DMS79 treated with DMSO at 0.1 percent for 48 hours (cell line): Measurements from ENCODE around the gene GRIK2.
"Not testable (repeated sequence)": the region's sequence is repeated elsewhere in the genome, so short reads cannot be mapped to it uniquely, and the experiment has no call there.

Experiments
- DNase-seq: peaks from one replicate; lab custom pipeline; 2025; lab: John Stamatoyannopoulos, UW

The GRIK2 gene

DNA sequence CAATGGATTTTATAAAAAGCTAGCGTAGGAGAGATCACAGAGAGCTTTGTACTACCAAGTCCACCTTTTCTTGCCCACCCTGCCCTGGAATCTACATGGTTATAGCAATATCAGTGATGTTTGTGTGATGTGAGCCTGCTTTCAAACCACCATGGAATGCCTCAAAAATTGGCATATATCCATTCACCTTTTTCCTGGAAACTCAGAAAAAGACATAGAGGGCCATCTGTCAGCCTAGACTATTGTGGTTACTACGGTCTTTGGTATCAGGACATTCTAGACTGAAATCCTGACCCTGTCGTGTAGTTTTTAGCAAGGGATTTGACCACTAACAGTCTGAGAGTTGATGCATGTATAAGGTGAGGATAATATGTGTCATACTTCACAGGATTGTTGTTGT is 239.6 kb downstream of the GRIK2 start:
- no peak for DNase-seq

- DNase-seq: not testable (repeated sequence)
These were observed 245.4 kb downstream of the GRIK2 start for GRCh38 chr6:101638865-101639264.

GRCh38 chr6:101640131-101640530 is 246.6 kb downstream of the GRIK2 start:
- DNase-seq: no peak

DNA sequence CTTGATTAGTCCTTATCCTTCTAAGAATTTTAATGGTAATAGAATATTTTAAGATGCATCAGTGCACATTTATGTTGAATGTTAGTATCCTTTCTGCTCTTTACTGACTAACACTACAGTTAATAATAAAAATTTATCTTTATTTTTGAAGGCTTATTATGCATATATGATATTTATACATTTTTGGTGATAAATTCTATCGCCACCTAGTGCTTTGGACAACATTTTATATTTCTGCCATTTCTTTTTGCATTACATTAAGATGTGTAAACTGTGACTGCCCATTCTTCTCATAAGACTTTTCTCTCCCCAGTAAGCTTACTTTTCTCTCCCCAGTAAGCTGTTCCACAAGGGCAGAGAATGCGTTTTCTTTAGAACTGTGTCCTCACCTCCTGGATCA is 252.3 kb downstream of the GRIK2 start:
- DNase-seq: no peak

GRCh38 chr6:101650402-101651100 is 257.0 kb downstream of the GRIK2 start:
- no peak for DNase-seq

- DNase-seq: no peak
These were observed 258.6 kb downstream of the GRIK2 start for GRCh38 chr6:101652079-101652478.

- no peak for DNase-seq
These were observed 261.6 kb downstream of the GRIK2 start for GRCh38 chr6:101655109-101655508.

GRCh38 chr6:101662111-101662897 is 268.8 kb downstream of the GRIK2 start:
- DNase-seq: peak; percentile 59

DNA sequence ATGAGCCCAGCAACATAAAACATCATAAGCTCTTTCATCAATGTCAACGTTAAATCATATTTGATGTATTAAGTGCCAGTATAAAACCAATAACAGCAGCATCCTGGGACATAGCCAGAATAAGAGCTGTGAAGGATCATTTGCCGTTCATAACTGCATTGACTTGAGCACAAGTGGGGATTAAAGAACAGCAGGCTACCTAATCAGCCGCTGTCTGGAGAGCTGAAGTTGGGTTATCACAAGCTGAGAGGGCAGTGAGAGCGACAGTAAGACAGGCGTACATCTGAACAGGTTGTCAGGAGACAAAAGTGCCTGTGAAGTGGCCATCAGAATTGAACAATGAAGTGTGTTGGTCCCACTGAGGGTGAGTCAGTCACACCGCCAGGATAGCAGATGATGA is 269.6 kb downstream of the GRIK2 start:
- DNase-seq: peak; percentile 98

DNA sequence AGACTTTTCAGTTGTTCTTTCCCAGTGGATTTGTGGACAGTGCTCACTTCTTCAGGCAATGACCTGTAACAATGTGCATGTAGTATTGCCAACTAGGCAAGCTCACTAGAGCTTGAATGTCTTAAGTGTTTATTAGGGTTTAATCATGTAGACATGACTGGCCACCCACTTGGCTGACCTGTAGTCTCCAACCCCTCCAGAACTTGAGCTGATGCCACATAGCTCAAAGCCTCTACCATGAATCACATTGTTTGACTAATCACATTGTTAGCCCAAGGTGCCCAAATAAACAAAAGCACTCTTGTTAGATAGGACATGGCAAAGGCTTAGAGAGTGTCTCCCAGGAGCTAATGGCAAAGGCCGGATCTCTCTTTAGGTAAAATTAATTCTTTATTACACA is 272.7 kb downstream of the GRIK2 start:
- DNase-seq: peak; percentile 89

DNA sequence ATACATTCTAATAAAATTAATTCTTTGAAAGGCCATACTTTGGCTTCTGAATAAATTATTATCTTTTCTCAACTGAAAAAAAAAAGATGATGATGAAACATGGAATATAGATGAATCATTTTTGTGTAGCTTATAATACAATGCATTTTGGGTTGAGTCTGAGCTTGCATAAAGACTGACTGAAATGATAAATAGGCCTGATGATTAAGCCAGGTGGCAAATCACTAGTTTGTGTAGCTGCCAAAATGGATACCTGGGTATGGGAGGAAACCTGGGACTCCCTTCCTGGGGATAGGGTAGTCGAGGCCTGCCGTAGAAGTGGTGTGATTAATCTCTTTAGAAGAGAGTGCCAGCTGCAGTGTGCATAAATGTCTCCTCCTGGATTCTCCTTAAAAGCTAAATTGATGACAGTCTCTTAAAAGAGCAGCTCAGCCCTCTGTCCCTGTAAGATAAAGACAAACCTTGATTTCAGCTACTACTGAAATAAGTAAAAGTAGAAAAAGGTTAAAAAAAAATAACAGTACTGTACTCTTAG is 275.1 kb downstream of the GRIK2 start:
- no peak for DNase-seq

- no peak for DNase-seq
These were observed 282.7 kb downstream of the GRIK2 start for GRCh38 chr6:101676187-101676586.

GRCh38 chr6:101682937-101683336 is 289.4 kb downstream of the GRIK2 start:
- DNase-seq: no peak

DNA sequence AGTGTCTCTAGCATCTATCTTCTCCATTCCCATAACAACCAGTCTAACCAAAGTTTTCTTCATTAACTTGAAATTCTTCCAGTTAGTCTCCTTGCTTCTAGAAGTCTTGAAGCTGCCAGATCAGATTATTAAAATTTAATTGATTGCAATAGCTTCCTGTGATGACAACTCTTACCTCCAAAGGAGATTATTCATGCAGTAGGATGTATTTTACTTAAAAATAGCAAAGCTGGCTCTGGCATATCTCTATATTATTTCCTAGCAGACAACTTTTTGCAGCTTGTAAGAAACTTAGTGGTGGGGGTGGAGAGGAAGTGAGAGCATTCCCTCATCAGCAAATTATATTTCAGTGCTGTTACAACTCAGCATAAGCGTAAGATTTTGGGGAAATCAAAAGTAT is 290.4 kb downstream of the GRIK2 start:
- no peak for DNase-seq

DNA sequence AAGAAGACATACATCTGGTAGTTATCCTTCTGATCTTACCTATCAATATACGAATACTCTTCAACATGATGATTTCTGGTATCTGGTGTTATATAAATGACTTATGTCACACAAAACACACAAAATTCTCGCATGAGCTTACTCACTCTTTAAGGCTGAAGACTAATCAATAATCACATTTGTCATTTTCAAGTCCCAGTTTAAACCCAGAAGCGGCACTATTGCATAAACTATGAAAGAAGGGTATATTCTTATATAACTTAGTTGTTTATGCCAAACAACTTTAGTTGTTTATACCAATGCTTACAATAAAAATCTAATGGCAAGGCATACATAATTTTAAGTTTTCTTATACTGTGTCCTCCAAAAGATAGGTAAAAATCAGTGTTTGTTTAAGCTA is 293.1 kb downstream of the GRIK2 start:
- no peak for DNase-seq

DNA sequence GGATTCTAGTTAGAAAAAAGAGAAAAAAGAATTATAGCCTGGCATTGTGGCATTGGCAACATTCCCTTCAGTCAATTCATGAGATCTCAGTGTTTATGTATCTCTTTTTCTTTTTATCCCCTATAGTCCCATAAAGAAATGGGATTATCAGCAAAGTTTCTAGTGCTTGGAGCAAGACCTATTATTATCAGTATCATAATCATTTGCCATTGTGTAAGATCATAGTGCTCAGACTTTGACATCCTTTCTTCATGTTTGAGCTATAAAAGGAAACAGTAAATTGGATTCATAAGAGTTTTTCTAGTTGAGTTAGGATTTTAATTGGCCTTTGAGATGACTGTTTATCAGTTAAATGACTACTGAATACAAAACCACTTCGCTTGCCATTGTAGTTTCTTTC is 295.6 kb downstream of the GRIK2 start:
- no peak for DNase-seq

GRCh38 chr6:101689695-101690094 is 296.2 kb downstream of the GRIK2 start:
- DNase-seq: no peak

DNA sequence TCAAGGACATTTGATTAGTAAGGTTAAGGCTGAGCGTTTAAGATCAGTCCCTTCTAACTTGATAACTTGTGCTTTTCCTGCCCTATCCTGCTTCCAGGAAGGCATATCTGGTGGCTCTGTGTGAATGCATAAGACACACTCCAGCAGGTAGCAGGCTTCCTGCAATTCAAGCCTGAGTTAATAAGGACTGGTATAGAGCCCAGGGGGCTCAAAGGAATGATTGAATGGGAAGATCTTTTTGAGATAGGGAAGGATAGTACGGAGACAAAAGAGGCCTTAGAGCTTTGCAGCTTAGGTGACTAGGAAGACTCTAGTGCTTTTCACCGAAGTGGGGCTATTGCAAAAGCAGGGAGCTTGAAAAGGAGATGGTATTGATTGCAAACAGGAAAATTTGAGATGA is 307.1 kb downstream of the GRIK2 start:
- no peak for DNase-seq

DNA sequence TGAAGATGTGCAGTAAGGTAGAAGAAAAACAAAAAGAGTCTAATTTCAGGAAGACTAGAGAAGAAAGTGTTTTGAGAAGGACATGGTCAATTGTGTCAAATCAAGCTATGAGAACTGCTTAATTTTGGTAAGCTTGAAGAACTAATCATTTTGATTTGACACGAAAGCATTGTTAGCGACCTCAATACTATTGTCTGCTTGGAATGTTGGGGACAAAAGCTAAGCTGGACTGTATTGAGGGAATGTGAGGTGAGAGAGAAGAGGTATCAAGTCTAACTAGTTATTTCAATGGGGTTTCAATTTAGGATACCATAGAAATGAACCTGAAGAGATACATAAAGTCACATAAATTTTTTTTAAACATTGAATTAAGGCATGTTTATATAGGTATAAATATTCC is 309.8 kb downstream of the GRIK2 start:
- DNase-seq: no peak

DNA sequence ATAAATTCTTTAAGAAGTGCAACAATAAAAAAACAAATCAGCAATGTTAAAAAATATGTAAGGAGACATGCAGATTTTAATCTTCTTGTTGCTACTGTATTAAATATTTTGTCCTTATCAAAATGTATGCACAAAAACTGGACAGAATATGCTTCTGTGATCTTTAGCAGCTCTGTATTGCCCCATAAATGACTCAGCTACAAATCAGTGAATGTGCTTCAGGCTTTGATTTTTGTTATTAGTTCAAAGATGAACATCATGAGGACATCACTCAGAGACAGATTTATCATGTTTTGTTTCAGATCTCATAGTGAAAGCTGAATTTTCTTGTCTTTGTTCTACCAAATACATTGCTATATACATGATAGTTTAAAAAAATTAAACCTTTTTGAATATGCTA is 312.4 kb downstream of the GRIK2 start:
- no peak for DNase-seq

DNA sequence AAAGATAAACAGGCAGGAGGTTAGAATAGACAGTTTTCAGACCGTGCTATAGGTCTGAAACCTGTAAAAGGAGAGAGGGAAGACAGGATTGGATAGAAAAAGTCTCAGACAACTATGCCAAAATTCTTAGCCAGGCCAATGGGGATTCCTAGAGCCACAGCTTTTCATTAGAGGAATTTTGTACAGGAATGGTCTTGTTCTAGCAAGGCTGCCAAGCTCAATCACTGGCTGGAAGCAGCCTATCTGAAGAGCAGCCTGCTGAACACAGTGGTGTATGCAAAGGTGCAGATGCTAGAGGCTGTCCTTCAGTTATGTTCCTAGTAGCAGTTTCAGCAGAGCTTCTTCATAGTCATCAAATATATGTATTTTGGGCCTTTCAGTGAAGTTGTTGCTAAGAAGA is 313.1 kb downstream of the GRIK2 start:
- DNase-seq: no peak

GRCh38 chr6:101711518-101711917 is 318.0 kb downstream of the GRIK2 start:
- DNase-seq: no peak

DNA sequence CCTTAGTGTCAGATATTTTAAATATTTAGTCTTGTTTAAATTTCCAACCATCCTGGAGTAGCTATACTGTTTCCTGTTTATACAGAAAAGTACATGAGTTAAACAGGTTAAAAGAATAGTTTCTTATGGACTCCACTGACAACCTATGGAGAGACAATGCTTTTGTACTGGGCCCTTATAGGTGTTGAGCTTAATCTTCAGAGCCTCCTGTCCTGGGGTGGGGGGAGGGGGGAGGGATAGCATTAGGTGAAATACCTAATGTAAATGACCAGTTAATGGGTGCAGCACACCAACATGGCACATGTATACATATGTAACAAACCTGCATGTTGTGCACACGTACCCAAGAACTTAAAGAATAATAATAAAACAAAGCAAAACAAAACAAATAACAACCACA is 322.9 kb downstream of the GRIK2 start:
- DNase-seq: no peak
